Measurements from ENCODE around the gene BRD1.

BRD1 gene

GRCh38 chr22:49861642-49862495 lies 34.2 kb upstream of the BRD1 start:
- TF ChIP-seq, protein P1, sequence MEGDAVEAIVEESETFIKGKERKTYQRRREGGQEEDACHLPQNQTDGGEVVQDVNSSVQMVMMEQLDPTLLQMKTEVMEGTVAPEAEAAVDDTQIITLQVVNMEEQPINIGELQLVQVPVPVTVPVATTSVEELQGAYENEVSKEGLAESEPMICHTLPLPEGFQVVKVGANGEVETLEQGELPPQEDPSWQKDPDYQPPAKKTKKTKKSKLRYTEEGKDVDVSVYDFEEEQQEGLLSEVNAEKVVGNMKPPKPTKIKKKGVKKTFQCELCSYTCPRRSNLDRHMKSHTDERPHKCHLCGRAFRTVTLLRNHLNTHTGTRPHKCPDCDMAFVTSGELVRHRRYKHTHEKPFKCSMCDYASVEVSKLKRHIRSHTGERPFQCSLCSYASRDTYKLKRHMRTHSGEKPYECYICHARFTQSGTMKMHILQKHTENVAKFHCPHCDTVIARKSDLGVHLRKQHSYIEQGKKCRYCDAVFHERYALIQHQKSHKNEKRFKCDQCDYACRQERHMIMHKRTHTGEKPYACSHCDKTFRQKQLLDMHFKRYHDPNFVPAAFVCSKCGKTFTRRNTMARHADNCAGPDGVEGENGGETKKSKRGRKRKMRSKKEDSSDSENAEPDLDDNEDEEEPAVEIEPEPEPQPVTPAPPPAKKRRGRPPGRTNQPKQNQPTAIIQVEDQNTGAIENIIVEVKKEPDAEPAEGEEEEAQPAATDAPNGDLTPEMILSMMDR (conservative IDR thresholded peaks at IDR 0.05; ENCODE audit: low read depth, low read length), result peak; percentile 17
- no peak for DNase-seq (ENCODE audit: low read depth)
- no peak overlapping the region for H3K4me3 ChIP-seq (ENCODE audit: low read length)

- H3K4me3 ChIP-seq (ENCODE audit: low read length), result no peak overlapping the region
- TF ChIP-seq, protein P1 (conservative IDR thresholded peaks at IDR 0.05; ENCODE audit: low read depth, low read length), result no peak
- no peak for DNase-seq (ENCODE audit: low read depth)
Observed at GRCh38 chr22:49858827-49859226, 31.2 kb upstream of the BRD1 start.

GRCh38 chr22:49856766-49857618 lies 29.3 kb upstream of the BRD1 start:
- no peak overlapping the region for H3K4me3 ChIP-seq (ENCODE audit: low read length)
- no peak for DNase-seq (ENCODE audit: low read depth)
- TF ChIP-seq, protein P1 (conservative IDR thresholded peaks at IDR 0.05; ENCODE audit: low read depth, low read length), result no peak

GRCh38 chr22:49856343-49856742 lies 28.7 kb upstream of the BRD1 start:
- H3K4me3 ChIP-seq (ENCODE audit: low read length), result no peak overlapping the region
- DNase-seq (ENCODE audit: low read depth), result no peak
- TF ChIP-seq, protein P1 (conservative IDR thresholded peaks at IDR 0.05; ENCODE audit: low read depth, low read length), result no peak

DNA sequence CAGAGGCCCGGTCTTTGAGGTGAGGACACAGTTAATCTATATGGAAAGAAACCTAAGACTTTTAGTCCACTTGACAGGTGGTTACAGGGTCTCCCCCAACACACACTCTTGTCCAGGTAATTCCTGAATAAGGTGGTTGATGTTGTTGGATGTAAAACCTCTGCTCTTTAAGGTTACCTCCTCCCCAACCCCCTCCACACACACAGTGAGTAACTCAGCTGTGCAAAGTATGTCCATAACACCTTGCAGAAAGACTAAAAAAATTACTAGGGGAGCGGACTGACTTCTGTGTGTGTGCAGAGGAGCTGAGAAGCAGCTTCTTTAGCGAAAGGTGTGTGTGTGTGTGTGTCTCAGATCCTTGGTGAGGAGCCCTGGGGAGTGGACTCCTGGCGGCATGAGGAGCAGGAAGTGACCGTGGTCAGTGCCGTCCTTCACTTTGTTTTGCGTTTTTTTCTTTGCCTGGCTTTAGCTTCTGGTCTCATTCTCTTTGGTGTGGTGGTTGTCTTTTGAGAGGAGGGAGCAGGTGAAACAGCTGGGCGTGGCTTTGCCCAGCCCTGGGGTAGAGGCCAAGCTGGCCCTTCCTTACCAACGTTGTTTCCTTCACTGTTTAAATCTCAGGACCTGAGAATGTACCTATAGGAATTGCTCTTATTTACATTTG lies 27.7 kb upstream of the BRD1 start:
- TF ChIP-seq, protein P1 (conservative IDR thresholded peaks at IDR 0.05; ENCODE audit: low read depth, low read length), result no peak
- DNase-seq (ENCODE audit: low read depth), result no peak
- H3K4me3 ChIP-seq (ENCODE audit: low read length), result peak overlapping the region; percentile 68

DNA sequence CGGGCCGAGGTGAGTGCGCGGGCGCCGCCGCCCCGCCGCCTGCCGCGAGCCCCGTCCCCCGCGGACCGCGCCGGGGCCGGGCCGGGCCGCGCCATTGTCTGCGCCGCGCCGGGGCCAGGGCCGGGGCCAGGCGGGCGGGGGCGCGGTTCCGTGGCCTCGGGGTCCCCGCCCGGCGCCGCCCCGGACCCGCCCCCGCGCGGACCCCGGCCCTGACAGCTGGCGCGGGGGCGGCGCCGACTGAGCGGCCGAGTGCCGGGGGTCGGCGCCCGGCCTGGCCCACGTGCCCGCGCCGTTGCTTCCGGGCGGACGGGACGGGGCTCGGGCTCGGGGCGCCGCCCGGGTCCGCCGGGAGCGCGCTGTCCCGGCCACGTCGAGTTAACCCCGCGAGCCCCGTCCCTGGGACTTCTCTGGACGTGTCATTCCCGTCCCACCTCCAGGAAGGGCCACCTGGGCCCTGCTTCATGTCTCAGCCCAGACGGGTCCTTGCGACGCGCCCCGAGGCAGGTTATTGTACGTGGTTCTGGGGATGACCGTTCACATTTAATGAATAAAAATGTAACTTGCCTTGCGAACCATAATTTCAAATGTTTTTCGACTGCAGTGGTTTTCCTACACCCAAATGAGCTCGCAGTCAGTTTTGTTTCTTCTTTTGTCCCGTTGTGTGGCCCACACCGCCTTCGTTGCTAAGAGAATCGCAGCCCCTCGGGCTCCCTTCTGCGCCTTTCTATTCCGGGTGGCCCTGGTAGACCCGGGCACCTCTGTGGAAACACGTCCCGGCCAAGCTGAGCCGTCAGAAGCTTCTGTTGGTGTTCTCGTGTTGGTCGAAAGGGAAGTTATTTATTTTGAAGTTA lies 26.5 kb upstream of the BRD1 start:
- DNase-seq (ENCODE audit: low read depth), result no peak
- H3K4me3 ChIP-seq (ENCODE audit: low read length), result peak overlapping the region; percentile 68
- TF ChIP-seq, protein P1 (conservative IDR thresholded peaks at IDR 0.05; ENCODE audit: low read depth, low read length), result no peak

All from retinal pigment epithelial cell (primary cell).